Skeletal muscle tissue (tissue), 4 donors: ENCODE measurements around the gene LRRC37B. TPM values are rescaled to one million over a fixed set of nuclear protein-coding genes. Genes with fewer than 3 reads are reported as not detected.
"Not testable (repeated sequence)": the region's sequence is repeated elsewhere in the genome, so short reads cannot be mapped to it uniquely, and the experiment has no call there.

Source experiments
- H3K27ac ChIP-seq: one replicate; pipeline ENCODE4 v1.7.0; 2013; ENCODE audit warnings: mild to moderate bottlenecking, low read depth, low read length, inconsistent platforms
- H3K27me3 ChIP-seq, 3 donors: one replicate each; pipeline ENCODE4 v1.7.0; 2013; ENCODE audit warnings: low read length in 3 of 3; ENCODE audit not compliant: control insufficient read depth in 3 of 3, insufficient read depth in 3 of 3
- H3K36me3 ChIP-seq, 3 donors: one replicate each; pipeline ENCODE4 v1.7.0; 2013; ENCODE audit warnings: low read length in 3 of 3; ENCODE audit not compliant: control insufficient read depth in 3 of 3, insufficient read depth in 3 of 3
- H3K4me1 ChIP-seq, 3 donors: one replicate each; pipeline ENCODE4 v1.7.0; 2013; ENCODE audit warnings: low read length in 3 of 3, mild to moderate bottlenecking in 3 of 3; ENCODE audit not compliant: control insufficient read depth in 3 of 3, insufficient read depth in 3 of 3
- H3K4me3 ChIP-seq, 3 donors: one replicate each; pipeline ENCODE4 v1.7.0; 2013; ENCODE audit warnings: low read length in 3 of 3
- H3K9ac ChIP-seq, 3 donors: one replicate each; pipeline ENCODE4 v1.7.0; 2013; ENCODE audit warnings: low read length in 3 of 3, mild to moderate bottlenecking in 3 of 3, moderate library complexity in 2 of 3, low read depth in 1 of 3
- H3K9me3 ChIP-seq, 3 donors: one replicate each; pipeline ENCODE4 v1.7.0; 2013; ENCODE audit warnings: low read length in 3 of 3; ENCODE audit not compliant: control insufficient read depth in 3 of 3
- total RNA-seq: library from RNA; depleted of rRNA; stranded (reverse); fragments of >200 nt; gene quantifications from one replicate; pipeline ENCODE4 v1.2.3, GENCODE V29; 2014
- donor health status: Osteomylitis.

The LRRC37B gene
- total RNA-seq, result 14.6 TPM

GRCh38 chr17:32006957-32007462 lies at the start of gene LRRC37B:
Gene LRRC37B, plus strand, starts transcription at chr17:32007383. Its CDS starts 14,010 bp downstream, at chr17:32021393.
- H3K4me3 ChIP-seq, result peak within 1 kb of the TSS; percentile 95 to 98 (median 96)
- H3K36me3 ChIP-seq, result no peaks in the 10 kb centered on the region
- peaks cover 4 to 8% (median 5%) of the 10 kb centered on the region in 3 donors for H3K4me1 ChIP-seq
- H3K9ac ChIP-seq, result peak within 1 kb of the TSS; percentile 77 to 87 (median 87)
- H3K9me3 ChIP-seq, result no peaks in the 10 kb centered on the region
- H3K27ac ChIP-seq, result peak within 1 kb of the TSS; percentile 30
- H3K27me3 ChIP-seq, result no peaks in the 10 kb centered on the region

- not testable (repeated sequence) for H3K4me1 ChIP-seq, H3K27ac ChIP-seq, H3K9ac ChIP-seq, H3K9me3 ChIP-seq, H3K4me3 ChIP-seq, H3K27me3 ChIP-seq, H3K36me3 ChIP-seq
These were observed 43.1 kb upstream of the LRRC37B start for GRCh38 chr17:31964131-31964530.

- Histone ChIP-seq H3K9me3 (no peaks in the 10 kb centered on the region), H3K4me1 (no peaks in the 10 kb centered on the region), H3K4me3 (no peak overlapping the region), H3K36me3 (peaks cover 3 to 6% (median 5%) of the 10 kb centered on the region in 3 donors), H3K27me3 (no peaks in the 10 kb centered on the region), H3K27ac (no peak overlapping the region), H3K9ac (no peak overlapping the region)
These were observed 39.5 kb upstream of the LRRC37B start for GRCh38 chr17:31967648-31968047.

- not testable (repeated sequence) for H3K9me3 ChIP-seq, H3K9ac ChIP-seq, H3K27ac ChIP-seq, H3K36me3 ChIP-seq, H3K4me3 ChIP-seq, H3K4me1 ChIP-seq, H3K27me3 ChIP-seq
These were observed 36.8 kb upstream of the LRRC37B start for GRCh38 chr17:31970416-31970815.

- not testable (repeated sequence) for H3K36me3 ChIP-seq, H3K4me1 ChIP-seq, H3K4me3 ChIP-seq, H3K27me3 ChIP-seq, H3K9me3 ChIP-seq, H3K9ac ChIP-seq, H3K27ac ChIP-seq
These were observed 32.7 kb upstream of the LRRC37B start for GRCh38 chr17:31974269-31975071.

GRCh38 chr17:31975391-31975790 lies 31.8 kb upstream of the LRRC37B start:
- H3K4me1 ChIP-seq, H3K9me3 ChIP-seq, H3K9ac ChIP-seq, H3K36me3 ChIP-seq, H3K4me3 ChIP-seq, H3K27me3 ChIP-seq, H3K27ac ChIP-seq: not testable (repeated sequence)

GRCh38 chr17:31991821-31992220 lies 15.4 kb upstream of the LRRC37B start:
- not testable (repeated sequence) for H3K27me3 ChIP-seq, H3K4me1 ChIP-seq, H3K9ac ChIP-seq, H3K4me3 ChIP-seq, H3K27ac ChIP-seq, H3K9me3 ChIP-seq
- peaks cover 18 to 62% (median 48%) of the 10 kb centered on the region in 3 donors for H3K36me3 ChIP-seq

GRCh38 chr17:31997005-31997404 lies 10.2 kb upstream of the LRRC37B start:
- H3K9ac ChIP-seq, result no peak overlapping the region
- no peaks in the 10 kb centered on the region for H3K4me1 ChIP-seq
- no peak overlapping the region for H3K27ac ChIP-seq
- no peaks in the 10 kb centered on the region for H3K27me3 ChIP-seq
- H3K36me3 ChIP-seq, result peaks cover 18 to 42% (median 40%) of the 10 kb centered on the region in 3 donors
- no peaks in the 10 kb centered on the region for H3K9me3 ChIP-seq
- no peak overlapping the region for H3K4me3 ChIP-seq

- no peaks in the 10 kb centered on the region for H3K36me3 ChIP-seq
- H3K27ac ChIP-seq, result peak overlapping the region; percentile 30
- H3K4me1 ChIP-seq, result peaks cover 4 to 8% (median 5%) of the 10 kb centered on the region in 3 donors
- peak overlapping the region; percentile 77 to 87 (median 87) for H3K9ac ChIP-seq
- no peaks in the 10 kb centered on the region for H3K27me3 ChIP-seq
- peak overlapping the region; percentile 95 to 98 (median 96) for H3K4me3 ChIP-seq
- H3K9me3 ChIP-seq, result no peaks in the 10 kb centered on the region
These were observed 498 bp downstream of the LRRC37B start for GRCh38 chr17:32007463-32008298.

GRCh38 chr17:32009262-32009542 lies 2.0 kb downstream of the LRRC37B start:
- H3K4me1 ChIP-seq, result peaks cover 4 to 8% (median 5%) of the 10 kb centered on the region in 3 donors
- H3K27ac ChIP-seq, result no peak overlapping the region
- peak overlapping the region; percentile 6 to 96 (median 95) for H3K4me3 ChIP-seq
- no peaks in the 10 kb centered on the region for H3K27me3 ChIP-seq
- no peaks in the 10 kb centered on the region for H3K9me3 ChIP-seq
- no peaks in the 10 kb centered on the region for H3K36me3 ChIP-seq
- H3K9ac ChIP-seq, result no peak overlapping the region
